ENCODE data around the gene PES1. TPM values are rescaled to one million over a fixed set of nuclear protein-coding genes. Genes with fewer than 3 reads are reported as not detected.

PES1 gene
- total and polyA plus RNA-seq, 2 experiments from 2014 or later: 64.1 to 76.9 TPM

DNA sequence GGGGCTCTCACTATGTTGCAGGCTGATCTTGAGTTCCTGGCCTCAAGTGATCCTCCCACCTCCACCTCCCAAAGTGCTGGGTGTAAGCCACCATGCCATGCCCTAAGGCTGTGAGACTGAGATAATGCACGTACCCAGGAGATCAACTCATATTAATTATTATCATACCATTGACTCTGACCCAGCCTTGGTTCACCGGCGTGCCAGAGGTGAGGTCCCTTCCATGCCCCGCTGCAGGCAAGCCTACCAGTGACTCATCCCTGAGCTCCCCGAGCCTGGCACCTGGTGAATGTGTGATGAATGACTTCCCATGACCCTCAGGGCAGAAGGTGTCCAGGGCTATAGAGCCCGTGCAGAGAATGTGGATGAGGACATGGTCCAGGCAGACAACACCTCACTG lies 29.3 kb downstream of the PES1 start (continued):
- TF ChIP-seq, protein P1, sequence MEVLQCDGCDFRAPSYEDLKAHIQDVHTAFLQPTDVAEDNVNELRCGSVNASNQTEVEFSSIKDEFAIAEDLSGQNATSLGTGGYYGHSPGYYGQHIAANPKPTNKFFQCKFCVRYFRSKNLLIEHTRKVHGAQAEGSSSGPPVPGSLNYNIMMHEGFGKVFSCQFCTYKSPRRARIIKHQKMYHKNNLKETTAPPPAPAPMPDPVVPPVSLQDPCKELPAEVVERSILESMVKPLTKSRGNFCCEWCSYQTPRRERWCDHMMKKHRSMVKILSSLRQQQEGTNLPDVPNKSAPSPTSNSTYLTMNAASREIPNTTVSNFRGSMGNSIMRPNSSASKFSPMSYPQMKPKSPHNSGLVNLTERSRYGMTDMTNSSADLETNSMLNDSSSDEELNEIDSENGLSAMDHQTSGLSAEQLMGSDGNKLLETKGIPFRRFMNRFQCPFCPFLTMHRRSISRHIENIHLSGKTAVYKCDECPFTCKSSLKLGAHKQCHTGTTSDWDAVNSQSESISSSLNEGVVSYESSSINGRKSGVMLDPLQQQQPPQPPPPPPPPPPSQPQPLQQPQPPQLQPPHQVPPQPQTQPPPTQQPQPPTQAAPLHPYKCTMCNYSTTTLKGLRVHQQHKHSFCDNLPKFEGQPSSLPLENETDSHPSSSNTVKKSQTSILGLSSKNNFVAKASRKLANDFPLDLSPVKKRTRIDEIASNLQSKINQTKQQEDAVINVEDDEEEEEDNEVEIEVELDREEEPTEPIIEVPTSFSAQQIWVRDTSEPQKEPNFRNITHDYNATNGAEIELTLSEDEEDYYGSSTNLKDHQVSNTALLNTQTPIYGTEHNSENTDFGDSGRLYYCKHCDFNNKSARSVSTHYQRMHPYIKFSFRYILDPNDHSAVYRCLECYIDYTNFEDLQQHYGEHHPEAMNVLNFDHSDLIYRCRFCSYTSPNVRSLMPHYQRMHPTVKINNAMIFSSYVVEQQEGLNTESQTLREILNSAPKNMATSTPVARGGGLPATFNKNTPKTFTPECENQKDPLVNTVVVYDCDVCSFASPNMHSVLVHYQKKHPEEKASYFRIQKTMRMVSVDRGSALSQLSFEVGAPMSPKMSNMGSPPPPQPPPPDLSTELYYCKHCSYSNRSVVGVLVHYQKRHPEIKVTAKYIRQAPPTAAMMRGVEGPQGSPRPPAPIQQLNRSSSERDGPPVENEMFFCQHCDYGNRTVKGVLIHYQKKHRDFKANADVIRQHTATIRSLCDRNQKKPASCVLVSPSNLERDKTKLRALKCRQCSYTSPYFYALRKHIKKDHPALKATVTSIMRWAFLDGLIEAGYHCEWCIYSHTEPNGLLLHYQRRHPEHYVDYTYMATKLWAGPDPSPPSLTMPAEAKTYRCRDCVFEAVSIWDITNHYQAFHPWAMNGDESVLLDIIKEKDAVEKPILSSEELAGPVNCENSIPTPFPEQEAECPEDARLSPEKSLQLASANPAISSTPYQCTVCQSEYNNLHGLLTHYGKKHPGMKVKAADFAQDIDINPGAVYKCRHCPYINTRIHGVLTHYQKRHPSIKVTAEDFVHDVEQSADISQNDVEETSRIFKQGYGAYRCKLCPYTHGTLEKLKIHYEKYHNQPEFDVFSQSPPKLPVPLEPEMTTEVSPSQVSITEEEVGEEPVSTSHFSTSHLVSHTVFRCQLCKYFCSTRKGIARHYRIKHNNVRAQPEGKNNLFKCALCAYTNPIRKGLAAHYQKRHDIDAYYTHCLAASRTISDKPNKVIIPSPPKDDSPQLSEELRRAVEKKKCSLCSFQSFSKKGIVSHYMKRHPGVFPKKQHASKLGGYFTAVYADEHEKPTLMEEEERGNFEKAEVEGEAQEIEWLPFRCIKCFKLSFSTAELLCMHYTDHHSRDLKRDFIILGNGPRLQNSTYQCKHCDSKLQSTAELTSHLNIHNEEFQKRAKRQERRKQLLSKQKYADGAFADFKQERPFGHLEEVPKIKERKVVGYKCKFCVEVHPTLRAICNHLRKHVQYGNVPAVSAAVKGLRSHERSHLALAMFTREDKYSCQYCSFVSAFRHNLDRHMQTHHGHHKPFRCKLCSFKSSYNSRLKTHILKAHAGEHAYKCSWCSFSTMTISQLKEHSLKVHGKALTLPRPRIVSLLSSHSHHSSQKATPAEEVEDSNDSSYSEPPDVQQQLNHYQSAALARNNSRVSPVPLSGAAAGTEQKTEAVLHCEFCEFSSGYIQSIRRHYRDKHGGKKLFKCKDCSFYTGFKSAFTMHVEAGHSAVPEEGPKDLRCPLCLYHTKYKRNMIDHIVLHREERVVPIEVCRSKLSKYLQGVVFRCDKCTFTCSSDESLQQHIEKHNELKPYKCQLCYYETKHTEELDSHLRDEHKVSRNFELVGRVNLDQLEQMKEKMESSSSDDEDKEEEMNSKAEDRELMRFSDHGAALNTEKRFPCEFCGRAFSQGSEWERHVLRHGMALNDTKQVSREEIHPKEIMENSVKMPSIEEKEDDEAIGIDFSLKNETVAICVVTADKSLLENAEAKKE (CRISPR knock-in tag; IDR thresholded peaks at IDR 0.05): no peak
- no peak for TF ChIP-seq EZH2phosphoT487 (IDR thresholded peaks at IDR 0.05; ENCODE audit: unreplicated experiment)

DNA sequence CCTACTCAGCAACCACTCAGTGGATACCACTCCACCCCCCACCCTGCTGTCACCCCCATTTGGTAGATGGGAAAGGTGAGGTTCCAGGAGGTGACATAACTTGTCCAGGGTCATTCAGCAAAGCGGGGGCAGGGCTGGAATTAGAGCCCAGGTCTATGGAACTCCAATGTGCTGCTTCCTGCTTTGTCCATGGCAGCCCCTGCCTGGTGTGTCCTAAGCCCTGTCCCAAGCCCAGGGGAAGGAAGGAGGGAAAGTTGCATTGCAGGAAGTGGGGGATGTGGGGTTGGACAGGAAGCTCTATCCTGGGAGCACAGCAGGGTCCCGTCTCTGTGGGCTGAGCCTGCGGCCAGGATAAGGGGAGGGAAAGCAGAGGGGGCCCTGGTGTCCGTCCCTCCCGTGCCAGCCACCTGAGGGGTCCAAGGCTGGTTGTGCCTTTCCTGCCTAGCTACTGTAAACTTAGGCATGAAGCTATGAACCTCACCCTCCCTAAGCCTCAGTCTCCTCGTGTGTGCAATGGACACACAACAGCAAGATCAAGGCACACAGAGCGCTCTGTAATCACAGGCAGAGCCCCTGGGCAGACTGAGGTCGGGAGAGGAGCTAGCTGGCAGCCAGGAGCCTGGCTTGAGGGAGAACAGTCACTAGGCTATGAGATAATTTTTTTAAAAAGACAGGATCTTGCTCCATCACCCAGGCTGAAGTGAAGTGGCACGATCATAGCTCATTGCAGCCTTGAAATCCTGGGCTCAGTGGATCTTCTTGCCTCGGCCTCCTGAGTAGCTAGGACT lies 30.1 kb downstream of the PES1 start:
- peaks cover 7% of the 10 kb centered on the region for H3K27me3 Mint-ChIP-seq (ENCODE audit: insufficient read depth, low read depth, poor library complexity)
- Histone ChIP-seq H3K36me3 (ENCODE audit: insufficient read depth) (no peaks in the 10 kb centered on the region), H3K4me2 (peak overlapping the region; percentile 66), H3K27me3 (ENCODE audit: insufficient read depth) (no peaks in the 10 kb centered on the region), H3F3A (replicated peaks; ENCODE audit: low read depth) (no peaks in the 10 kb centered on the region), H2AFZ (peak overlapping the region; percentile 66; the same call in 1 of the 2 replicates), H3K4me3 (peak overlapping the region; percentile 24; the same call in 1 of the 2 replicates), H4K20me1 (replicated peaks; ENCODE audit: insufficient read depth) (no peaks in the 10 kb centered on the region), H3K79me2 (replicated peaks; ENCODE audit: insufficient read depth) (no peaks in the 10 kb centered on the region), H3K9me2 (ENCODE audit: insufficient read depth) (no peaks in the 10 kb centered on the region), H3K27ac (ENCODE audit: low read depth) (peak overlapping the region; percentile 87; the same call in 1 of the 2 replicates), H3K4me1 (ENCODE audit: insufficient read depth) (peaks cover 29% of the 10 kb centered on the region)
- peak overlapping the region; percentile 12; the same call in 1 of the 3 replicates for H3K4me3 Mint-ChIP-seq
- ATAC-seq (peak; percentile 44), DNase-seq (ENCODE audit: low spot score) (peak; percentile 73)
- no peaks in the 10 kb centered on the region for H3K9me3 Mint-ChIP-seq
- no peaks in the 10 kb centered on the region for H3K36me3 Mint-ChIP-seq (ENCODE audit: low read depth)
- no peak for TF ChIP-seq ZNF331 (CRISPR knock-in tag; IDR thresholded peaks at IDR 0.05; ENCODE audit: low read depth)
- TF ChIP-seq EZH2phosphoT487 (IDR thresholded peaks at IDR 0.05; ENCODE audit: unreplicated experiment): no peak
- TF ChIP-seq, protein P2, sequence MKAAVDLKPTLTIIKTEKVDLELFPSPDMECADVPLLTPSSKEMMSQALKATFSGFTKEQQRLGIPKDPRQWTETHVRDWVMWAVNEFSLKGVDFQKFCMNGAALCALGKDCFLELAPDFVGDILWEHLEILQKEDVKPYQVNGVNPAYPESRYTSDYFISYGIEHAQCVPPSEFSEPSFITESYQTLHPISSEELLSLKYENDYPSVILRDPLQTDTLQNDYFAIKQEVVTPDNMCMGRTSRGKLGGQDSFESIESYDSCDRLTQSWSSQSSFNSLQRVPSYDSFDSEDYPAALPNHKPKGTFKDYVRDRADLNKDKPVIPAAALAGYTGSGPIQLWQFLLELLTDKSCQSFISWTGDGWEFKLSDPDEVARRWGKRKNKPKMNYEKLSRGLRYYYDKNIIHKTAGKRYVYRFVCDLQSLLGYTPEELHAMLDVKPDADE (IDR thresholded peaks at IDR 0.05): peak; percentile 55; the same call in 1 of the 2 replicates
- H3K4me1 Mint-ChIP-seq: peaks cover 37% of the 10 kb centered on the region
- peak overlapping the region; percentile 85 for H3K27ac Mint-ChIP-seq

Measured in GM23338 (cell line).